Left forelimb (tissue), 1 donor: ENCODE measurements around the gene NXPH4.

Experiments
- DNase-seq: peaks from one replicate; pipeline ENCODE4 v3.0.0-alpha.2; 2018; ENCODE audit warnings: low spot score

Gene NXPH4

GRCh38 chr12:57231276-57232021 lies 14.9 kb downstream of the NXPH4 start:
- no peak for DNase-seq

- DNase-seq = no peak
Measured at GRCh38 chr12:57232156-57232756, 15.7 kb downstream of the NXPH4 start.

- DNase-seq = no peak
Measured at GRCh38 chr12:57233357-57234232, 17.0 kb downstream of the NXPH4 start.

GRCh38 chr12:57234233-57234570 lies 17.6 kb downstream of the NXPH4 start:
- no peak for DNase-seq

GRCh38 chr12:57234571-57235016 lies 18.0 kb downstream of the NXPH4 start:
- DNase-seq = no peak

- no peak for DNase-seq
Measured at GRCh38 chr12:57235017-57235727, 18.6 kb downstream of the NXPH4 start.

GRCh38 chr12:57235728-57236131 lies 19.1 kb downstream of the NXPH4 start:
- no peak for DNase-seq

GRCh38 chr12:57236201-57236924 lies 19.8 kb downstream of the NXPH4 start:
- DNase-seq = peak; percentile 65

GRCh38 chr12:57236925-57237595 lies 20.5 kb downstream of the NXPH4 start:
- DNase-seq = peak; percentile 69

GRCh38 chr12:57237596-57237931 lies 21.0 kb downstream of the NXPH4 start:
- no peak for DNase-seq

- DNase-seq = peak; percentile 69
Measured at GRCh38 chr12:57237932-57238853, 21.6 kb downstream of the NXPH4 start.

GRCh38 chr12:57238854-57239554 lies 22.4 kb downstream of the NXPH4 start:
- peak; percentile 92 for DNase-seq

GRCh38 chr12:57239587-57240065 lies 23.0 kb downstream of the NXPH4 start:
- peak; percentile 68 for DNase-seq

- DNase-seq = peak; percentile 69
Measured at GRCh38 chr12:57240066-57240921, 23.7 kb downstream of the NXPH4 start.

GRCh38 chr12:57240926-57241401 lies 24.4 kb downstream of the NXPH4 start:
- peak; percentile 67 for DNase-seq

GRCh38 chr12:57241402-57242310 lies 25.1 kb downstream of the NXPH4 start:
- no peak for DNase-seq

GRCh38 chr12:57242329-57242690 lies 25.7 kb downstream of the NXPH4 start:
- peak; percentile 71 for DNase-seq
